Transverse colon (tissue), 4 donors: ENCODE results near the gene LETM1.

Experiments
- CTCF ChIP-seq, 5 experiments: fragments of 200-600 bp in 3 of 5; fragments of 450-650 bp in 2 of 5; sonication (generic) in 3 of 5; IDR thresholded peaks; 1 replicate in 2 of 5; 2 replicates in 3 of 5; pipeline ENCODE4 v1.5.1; 2016 to 2017; ENCODE audit warnings: antibody characterized with exemption in 5 of 5, inconsistent platforms in 3 of 5, mild to moderate bottlenecking in 2 of 5, moderate library complexity in 1 of 5
- EP300 ChIP-seq: sonication (generic); formaldehyde crosslinking; IDR thresholded peaks from one replicate; pipeline ENCODE4 v1.6.1; 2017; ENCODE audit warnings: antibody characterized with exemption, low read depth
- POLR2A ChIP-seq: fragments of 450-650 bp; IDR thresholded peaks from one replicate; pipeline ENCODE4 v1.6.1; 2016; ENCODE audit warnings: antibody characterized with exemption, mild to moderate bottlenecking, moderate library complexity
- POLR2AphosphoS5 ChIP-seq, 3 donors: sonication (generic); formaldehyde crosslinking; IDR thresholded peaks; one replicate each; pipeline ENCODE4 v1.6.1; 2016; ENCODE audit warnings: antibody characterized with exemption in 3 of 3

GRCh38 chr4:1813231-1813630 is 42.7 kb downstream of the LETM1 start:
- no peak for TF ChIP-seq CTCF (IDR thresholded peaks at IDR 0.05)
- no peak for TF ChIP-seq EP300
- no peak for TF ChIP-seq POLR2A
- TF ChIP-seq POLR2AphosphoS5 (IDR thresholded peaks at IDR 0.05) = no peak
